CD14-positive monocyte (primary cell): ENCODE data around the gene SLIT3. TPM values are rescaled to one million over a fixed set of nuclear protein-coding genes. Genes with fewer than 3 reads are reported as not detected.

ENCODE experiments used
- DNase-seq, 3 donors: peaks; one replicate each; pipeline ENCODE4 v3.0.0-alpha.2; 2011 to 2022
- H2AFZ ChIP-seq: 2 replicates; pipeline ENCODE4 v1.6.0; 2012; ENCODE audit warnings: mild to moderate bottlenecking, low read depth, low read length, inconsistent platforms; ENCODE audit not compliant: insufficient read depth, poor library complexity, severe bottlenecking
- H3K27ac ChIP-seq, 2 donors: 1 replicate in 1 of 2; 2 replicates in 1 of 2; pipeline ENCODE4 v1.5.1; 2012 to 2013; ENCODE audit warnings: low read length in 2 of 2, control low read depth in 1 of 2, inconsistent platforms in 1 of 2, low read depth in 1 of 2, mild to moderate bottlenecking in 1 of 2
- H3K27me3 ChIP-seq, 2 donors: one replicate each; pipeline versions ENCODE4 v1.6.0 to v1.6.1; 2011 to 2013; ENCODE audit warnings: low read length in 2 of 2; ENCODE audit not compliant: control insufficient read depth in 2 of 2, insufficient read depth in 2 of 2
- H3K36me3 ChIP-seq, 2 donors: replicated peaks in 1 of 2; 1 replicate in 1 of 2; 2 replicates in 1 of 2; pipeline versions ENCODE4 v1.5.1 to v1.6.1; 2012 to 2013; ENCODE audit warnings: low read length in 2 of 2, control low read depth in 1 of 2, inconsistent platforms in 1 of 2, mild to moderate bottlenecking in 1 of 2; ENCODE audit not compliant: insufficient read depth in 2 of 2, control insufficient read depth in 1 of 2
- H3K4me1 ChIP-seq, 2 donors: 1 replicate in 1 of 2; 2 replicates in 1 of 2; pipeline versions ENCODE4 v1.5.1 to v1.6.1; 2012 to 2013; ENCODE audit warnings: low read length in 2 of 2, control low read depth in 1 of 2, inconsistent platforms in 1 of 2, mild to moderate bottlenecking in 1 of 2, moderate library complexity in 1 of 2; ENCODE audit not compliant: insufficient read depth in 2 of 2, control insufficient read depth in 1 of 2
- H3K4me2 ChIP-seq: replicated peaks from 2 replicates; pipeline ENCODE3; 2012; ENCODE audit warnings: low read length, moderate library complexity, mild to moderate bottlenecking; ENCODE audit not compliant: poor library complexity, severe bottlenecking; ENCODE audit errors: extremely low read depth
- H3K4me3 ChIP-seq, 3 experiments: fragments of 200-600 bp in 1 of 3; sonication (generic) in 1 of 3; replicated peaks in 1 of 3; 1 replicate in 2 of 3; 2 replicates in 1 of 3; pipeline ENCODE4 v1.5.1; 2011 to 2013; ENCODE audit warnings: low read length in 3 of 3, mild to moderate bottlenecking in 3 of 3, control low read depth in 2 of 3, low read depth in 2 of 3, inconsistent platforms in 1 of 3, moderate library complexity in 1 of 3
- H3K79me2 ChIP-seq: 2 replicates; pipeline ENCODE4 v1.6.0; 2012; ENCODE audit warnings: mild to moderate bottlenecking, control low read depth, inconsistent platforms, low read length, moderate library complexity; ENCODE audit not compliant: insufficient read depth
- H3K9ac ChIP-seq: 2 replicates; pipeline ENCODE4 v1.6.0; 2017; ENCODE audit warnings: low read length, mild to moderate bottlenecking; ENCODE audit not compliant: insufficient read depth, poor library complexity, severe bottlenecking
- H3K9me3 ChIP-seq, 2 donors: replicated peaks in 1 of 2; 1 replicate in 1 of 2; 2 replicates in 1 of 2; pipeline versions ENCODE4 v1.5.1 to v1.6.1; 2012 to 2013; ENCODE audit warnings: low read length in 2 of 2, control low read depth in 1 of 2; ENCODE audit not compliant: control insufficient read depth in 1 of 2, insufficient read depth in 1 of 2
- H4K20me1 ChIP-seq: 2 replicates; pipeline ENCODE4 v1.6.0; 2012; ENCODE audit warnings: mild to moderate bottlenecking, low read length, control low read depth, moderate library complexity; ENCODE audit not compliant: insufficient read depth
- H3K27ac Mint-ChIP-seq, 7 donors: one replicate each; pipeline ENCODE4 v1.8.0; 2020; ENCODE audit warnings: mild to moderate bottlenecking in 7 of 7, mixed read lengths in 7 of 7, moderate library complexity in 6 of 7, inconsistent platforms in 2 of 7
- H3K27me3 Mint-ChIP-seq, 3 donors: one replicate each; pipeline ENCODE4 v1.8.0; 2021 to 2022; ENCODE audit warnings: low read depth in 3 of 3, mild to moderate bottlenecking in 3 of 3, mixed read lengths in 3 of 3, moderate library complexity in 3 of 3, inconsistent platforms in 1 of 3
- H3K36me3 Mint-ChIP-seq, 2 donors: one replicate each; pipeline ENCODE4 v1.8.0; 2020; ENCODE audit warnings: mixed read lengths in 2 of 2, inconsistent platforms in 1 of 2, mild to moderate bottlenecking in 1 of 2
- H3K4me1 Mint-ChIP-seq: one replicate; pipeline ENCODE4 v1.8.0; 2020; ENCODE audit warnings: mild to moderate bottlenecking, mixed read lengths
- H3K4me3 Mint-ChIP-seq, 2 donors: one replicate each; pipeline ENCODE4 v1.8.0; 2020; ENCODE audit warnings: mild to moderate bottlenecking in 2 of 2, mixed read lengths in 2 of 2, moderate library complexity in 1 of 2
- H3K9me3 Mint-ChIP-seq, 7 donors: one replicate each; pipeline ENCODE4 v1.8.0; 2020 to 2022; ENCODE audit warnings: mixed read lengths in 7 of 7, mild to moderate bottlenecking in 6 of 7, moderate library complexity in 6 of 7, inconsistent platforms in 2 of 7
- CTCF ChIP-seq: fragments of 200-600 bp; IDR thresholded peaks from one replicate; pipeline ENCODE4 v1.8.0; 2022; ENCODE audit warnings: antibody characterized with exemption, mild to moderate bottlenecking
- whole genome bisulfite sequencing: methylation state at CpG from one replicate; pipeline ENCODE4 v1.1.5; 2013; ENCODE audit warnings: missing lambda C conversion rate; ENCODE audit not compliant: insufficient coverage; 5-methylcytosine and 5-hydroxymethylcytosine counted together
- intact Hi-C, 2 donors: fragments of 100-400 bp; cut with micrococcal nuclease; formaldehyde crosslinking; loops; one replicate each; pipeline versions ENCODE4 v1.15.0 to v1.15.1; 2023
- polyA plus RNA-seq, 3 donors: library from polyadenylated mRNA; depleted of rRNA in 1 of 3; unstranded in 2 of 3; stranded (reverse) in 1 of 3; fragments of 300-500 nt in 2 of 3; fragments of >200 nt in 1 of 3; fragmentation: Illumina TruSeq in 2 of 3; gene quantifications; 1 replicate in 2 of 3; 2 replicates in 1 of 3; pipeline ENCODE4 v1.2.3, GENCODE V29; 2012 to 2021

Gene SLIT3
- polyA plus RNA-seq, 3 donors = not detected

GRCh38 chr5:169088028-169088725 lies 212.8 kb downstream of the SLIT3 start:
- 96% methylated on average over 9 of the region's 11 CpGs for WGBS

DNA sequence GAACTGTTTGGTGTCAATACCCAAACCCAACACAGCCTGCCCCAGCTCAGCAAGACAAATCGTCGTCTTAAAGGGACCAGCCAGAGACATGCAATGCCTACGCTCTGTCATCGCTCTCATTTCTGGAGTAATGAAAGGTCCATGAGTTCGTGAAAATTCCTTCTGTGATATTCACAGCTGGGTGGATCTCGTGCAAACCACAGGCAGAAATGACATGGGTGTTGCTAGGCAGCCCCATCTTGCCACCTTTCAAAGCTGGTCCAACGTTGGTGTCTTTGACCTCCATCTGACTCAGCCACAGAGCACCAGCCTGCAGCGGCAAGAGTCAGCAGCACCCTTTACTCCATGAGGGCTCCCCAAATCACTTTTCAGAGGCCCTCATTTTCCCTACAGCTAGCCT lies 215.3 kb downstream of the SLIT3 start:
- Mint-ChIP-seq H3K4me3 (no peak overlapping the region), H3K9me3 (peaks cover 0 to 21% (median 4%) of the 10 kb centered on the region in 7 donors), H3K27me3 (peaks cover 2 to 4% (median 2%) of the 10 kb centered on the region in 3 donors), H3K4me1 (no peaks in the 10 kb centered on the region), H3K27ac (no peak overlapping the region), H3K36me3 (no peaks in the 10 kb centered on the region)
- no peaks in the 10 kb centered on the region for H4K20me1 ChIP-seq
- H3K9ac ChIP-seq = no peak overlapping the region
- H3K27me3 ChIP-seq = no peaks in the 10 kb centered on the region
- no peaks in the 10 kb centered on the region for H3K4me1 ChIP-seq
- no peak for TF ChIP-seq CTCF
- H3K4me2 ChIP-seq = no peak overlapping the region
- intact Hi-C loops = no loop called here
- H3K27ac ChIP-seq = no peak overlapping the region
- peaks cover 0 to 10% of the 10 kb centered on the region in 2 donors for H3K9me3 ChIP-seq
- H2AFZ ChIP-seq = no peak overlapping the region
- no peaks in the 10 kb centered on the region for H3K79me2 ChIP-seq
- WGBS = 83% methylated on average over 8 of the region's 8 CpGs
- no peaks in the 10 kb centered on the region for H3K36me3 ChIP-seq
- no peak overlapping the region for H3K4me3 ChIP-seq
- no peak for DNase-seq

More at GRCh38 chr5:169088028-169088725, 212.8 kb downstream of the SLIT3 start:
- Mint-ChIP-seq H3K4me1 (no peaks in the 10 kb centered on the region), H3K36me3 (no peaks in the 10 kb centered on the region), H3K27me3 (peaks cover 2 to 6% (median 2%) of the 10 kb centered on the region in 3 donors), H3K27ac (no peak overlapping the region), H3K9me3 (peaks cover 3 to 25% (median 10%) of the 10 kb centered on the region in 7 donors), H3K4me3 (no peak overlapping the region)
- H3K4me2 ChIP-seq = no peak overlapping the region
- no peak overlapping the region for H2AFZ ChIP-seq
- H4K20me1 ChIP-seq = no peaks in the 10 kb centered on the region
- no peak overlapping the region for H3K4me3 ChIP-seq
- no peaks in the 10 kb centered on the region for H3K79me2 ChIP-seq
- DNase-seq = no peak
- H3K4me1 ChIP-seq = no peaks in the 10 kb centered on the region
- intact Hi-C loops = no loop called here
- H3K9ac ChIP-seq = no peak overlapping the region
- no peak for TF ChIP-seq CTCF
- H3K9me3 ChIP-seq = peaks cover 0 to 17% of the 10 kb centered on the region in 2 donors
- H3K27me3 ChIP-seq = no peaks in the 10 kb centered on the region
- no peaks in the 10 kb centered on the region for H3K36me3 ChIP-seq
- no peak overlapping the region for H3K27ac ChIP-seq
